HL-60/S4 (cell line): ENCODE measurements around the gene XIST.
"Not testable (repeated sequence)": the region's sequence is repeated elsewhere in the genome, so short reads cannot be mapped to it uniquely, and the experiment has no call there.

Experiments used
- in situ Hi-C: fragments of 300-500 bp; cut with MboI; formaldehyde crosslinking; loops from 2 replicates; pipeline ENCODE4 v1.14.3; 2022; ENCODE audit warnings: low sequenced_read_pairs

Gene XIST

DNA sequence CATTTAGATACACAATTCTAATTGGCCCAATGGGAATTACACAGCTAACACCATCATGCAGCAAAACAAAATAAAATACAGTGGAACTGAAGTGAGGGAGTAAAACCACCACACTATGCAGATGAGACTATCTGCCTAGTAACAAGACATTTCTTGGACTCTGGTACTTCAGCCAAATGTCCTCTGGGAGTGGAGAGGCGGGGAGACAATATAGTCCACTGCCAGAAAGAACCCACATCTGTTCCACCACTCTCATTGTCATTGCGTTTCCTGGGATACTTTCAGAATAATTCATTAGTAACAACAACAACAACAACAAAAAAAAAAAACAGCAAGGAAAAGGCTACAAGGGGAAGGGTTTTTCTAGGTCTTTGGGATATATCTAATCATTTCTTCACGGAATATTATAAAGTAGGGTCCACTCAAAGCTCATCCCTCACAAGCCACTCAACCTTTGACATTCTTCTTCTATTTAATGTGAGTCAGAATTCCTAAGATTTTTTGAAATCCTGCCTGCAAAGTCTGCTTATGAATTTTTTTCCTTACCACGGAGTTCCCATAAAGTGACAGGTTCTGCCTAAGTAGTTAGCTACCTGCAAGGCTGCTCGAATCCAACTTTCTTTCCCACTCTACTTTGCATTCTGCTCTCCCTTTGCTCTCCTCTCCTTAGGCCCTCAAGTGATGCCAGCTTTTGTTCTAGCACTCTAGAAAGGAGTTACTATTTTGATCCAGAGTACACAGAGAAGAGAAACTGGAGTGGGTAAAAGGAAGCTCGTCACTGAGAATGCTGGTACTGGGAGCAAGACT, 34.9 kb downstream of the XIST start:
- in situ Hi-C loops, result no loop called here

DNA sequence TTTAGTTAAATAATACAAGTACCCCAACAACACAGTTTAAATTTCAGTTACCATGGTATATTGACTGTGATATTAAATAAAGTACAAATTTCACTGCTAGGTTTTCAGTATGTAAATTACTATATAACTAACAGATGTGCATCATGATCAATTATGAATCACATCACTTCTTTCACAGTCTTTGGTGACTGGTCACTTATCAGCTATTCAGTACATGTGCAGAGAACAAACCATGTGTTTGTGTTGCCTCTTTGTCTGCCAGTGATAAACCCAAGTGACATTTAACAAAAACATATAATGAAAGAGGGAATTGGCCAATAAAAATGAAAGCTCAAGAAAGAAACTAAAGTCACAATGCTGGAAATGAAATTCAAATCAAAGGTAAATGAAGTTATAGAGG, 40.3 kb downstream of the XIST start:
- in situ Hi-C loops, result no loop called here

DNA sequence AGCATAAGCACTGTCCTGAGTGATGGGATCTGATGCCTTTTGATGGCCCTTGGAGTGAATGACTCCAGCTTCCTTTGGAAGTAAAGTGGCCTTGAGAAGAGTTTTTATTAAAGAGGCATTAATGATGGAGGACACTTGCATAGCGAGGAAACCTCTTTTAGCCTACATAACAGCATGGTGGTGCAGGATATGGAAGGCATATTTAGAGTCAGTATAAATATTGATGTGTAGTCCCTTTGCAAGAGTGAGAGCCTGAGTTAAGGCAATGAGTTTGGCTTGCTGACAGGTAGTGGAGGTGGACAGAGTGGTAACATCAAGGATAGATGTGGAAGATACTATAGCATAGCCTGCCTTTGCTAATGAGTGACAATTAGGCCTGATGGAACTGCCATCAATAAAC, 48.4 kb downstream of the XIST start:
- in situ Hi-C loops, result not testable (repeated sequence)

DNA sequence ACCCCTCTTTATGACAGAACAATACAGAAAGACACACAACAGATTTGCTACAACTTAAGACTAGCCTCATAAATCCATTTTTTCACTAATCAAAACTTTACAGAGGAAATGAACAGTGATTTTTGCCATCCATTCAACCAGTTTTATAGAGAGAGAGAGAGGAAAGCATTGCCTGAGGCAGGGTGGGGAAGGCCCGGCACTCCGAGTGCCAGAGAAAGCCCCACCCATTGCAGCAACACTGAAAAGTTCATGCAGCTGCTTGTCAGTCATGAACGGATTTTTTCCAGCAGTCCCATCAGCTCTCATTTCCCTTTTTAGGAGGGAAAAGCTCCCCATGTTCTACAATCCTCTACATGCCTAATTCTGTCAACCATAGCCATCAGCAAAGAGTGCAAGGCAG, 52.6 kb downstream of the XIST start:
- in situ Hi-C loops, result no loop called here

DNA sequence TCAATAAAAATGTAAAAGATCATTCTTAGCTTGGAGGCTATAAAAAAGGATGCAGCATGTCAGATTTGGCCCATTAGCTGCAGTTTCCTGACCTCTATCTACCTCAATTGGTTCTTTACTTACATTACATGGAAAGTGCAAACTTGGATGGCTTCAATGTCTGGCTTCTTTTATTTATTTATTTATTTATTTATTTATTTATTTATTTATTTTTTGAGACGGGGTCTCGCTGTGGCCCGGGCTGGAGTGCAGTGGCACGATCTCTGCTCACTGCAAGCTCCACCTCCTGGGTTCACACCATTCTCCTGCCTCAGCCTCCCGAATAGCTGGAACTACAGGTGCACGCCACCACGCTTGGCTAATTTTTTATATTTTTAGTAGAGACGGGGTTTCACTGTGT, 60.0 kb downstream of the XIST start:
- in situ Hi-C loops, result not testable (repeated sequence)

DNA sequence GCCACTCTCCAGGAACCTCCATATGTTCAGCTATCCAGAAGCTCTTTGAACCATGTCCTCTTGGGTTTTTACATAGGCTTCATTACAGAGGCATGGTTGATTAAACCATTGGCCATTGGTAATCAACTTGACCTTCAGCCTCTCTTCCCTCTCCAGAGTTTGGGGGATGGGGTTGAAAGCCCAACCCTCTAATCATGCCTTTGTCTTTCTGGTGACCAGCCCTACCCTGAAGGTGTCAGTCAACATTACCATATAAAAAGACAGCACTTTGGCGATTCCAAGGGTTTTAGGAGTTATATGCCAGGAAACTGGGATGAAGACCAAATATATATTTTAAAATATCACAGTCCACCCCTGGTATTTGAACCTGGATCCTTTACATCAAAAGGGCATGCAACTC, 67.0 kb downstream of the XIST start:
- in situ Hi-C loops, result no loop called here
